Activated CD4-positive, CD25-positive, alpha-beta regulatory T cell treated with anti-CD3 and anti-CD28 coated beads, Interleukin-2, amount 50 U/mL, for 24 hours (primary cell): ENCODE data around the gene SHLD2.
A peak's percentile ranks its signal among the peaks of the same experiment; 100 is the strongest.
"Not testable (repeated sequence)": the region's sequence is repeated elsewhere in the genome, so short reads cannot be mapped to it uniquely, and the experiment has no call there.

Experiments used
- ATAC-seq, 2 donors: fragments of 150-1000 bp; cut with Tn5 transposase; one replicate each; pipeline ENCODE4 v1.10.0; 2021; ENCODE audit warnings: mild to moderate bottlenecking in 1 of 2, moderate library complexity in 1 of 2

The SHLD2 gene, protein sequence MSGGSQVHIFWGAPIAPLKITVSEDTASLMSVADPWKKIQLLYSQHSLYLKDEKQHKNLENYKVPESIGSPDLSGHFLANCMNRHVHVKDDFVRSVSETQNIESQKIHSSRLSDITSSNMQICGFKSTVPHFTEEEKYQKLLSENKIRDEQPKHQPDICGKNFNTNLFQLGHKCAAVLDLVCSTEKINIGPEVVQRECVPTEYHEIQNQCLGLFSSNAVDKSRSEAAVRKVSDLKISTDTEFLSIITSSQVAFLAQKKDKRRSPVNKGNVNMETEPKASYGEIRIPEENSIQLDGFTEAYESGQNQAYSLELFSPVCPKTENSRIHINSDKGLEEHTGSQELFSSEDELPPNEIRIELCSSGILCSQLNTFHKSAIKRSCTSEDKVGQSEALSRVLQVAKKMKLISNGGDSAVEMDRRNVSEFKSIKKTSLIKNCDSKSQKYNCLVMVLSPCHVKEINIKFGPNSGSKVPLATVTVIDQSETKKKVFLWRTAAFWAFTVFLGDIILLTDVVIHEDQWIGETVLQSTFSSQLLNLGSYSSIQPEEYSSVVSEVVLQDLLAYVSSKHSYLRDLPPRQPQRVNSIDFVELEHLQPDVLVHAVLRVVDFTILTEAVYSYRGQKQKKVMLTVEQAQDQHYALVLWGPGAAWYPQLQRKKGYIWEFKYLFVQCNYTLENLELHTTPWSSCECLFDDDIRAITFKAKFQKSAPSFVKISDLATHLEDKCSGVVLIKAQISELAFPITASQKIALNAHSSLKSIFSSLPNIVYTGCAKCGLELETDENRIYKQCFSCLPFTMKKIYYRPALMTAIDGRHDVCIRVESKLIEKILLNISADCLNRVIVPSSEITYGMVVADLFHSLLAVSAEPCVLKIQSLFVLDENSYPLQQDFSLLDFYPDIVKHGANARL

DNA sequence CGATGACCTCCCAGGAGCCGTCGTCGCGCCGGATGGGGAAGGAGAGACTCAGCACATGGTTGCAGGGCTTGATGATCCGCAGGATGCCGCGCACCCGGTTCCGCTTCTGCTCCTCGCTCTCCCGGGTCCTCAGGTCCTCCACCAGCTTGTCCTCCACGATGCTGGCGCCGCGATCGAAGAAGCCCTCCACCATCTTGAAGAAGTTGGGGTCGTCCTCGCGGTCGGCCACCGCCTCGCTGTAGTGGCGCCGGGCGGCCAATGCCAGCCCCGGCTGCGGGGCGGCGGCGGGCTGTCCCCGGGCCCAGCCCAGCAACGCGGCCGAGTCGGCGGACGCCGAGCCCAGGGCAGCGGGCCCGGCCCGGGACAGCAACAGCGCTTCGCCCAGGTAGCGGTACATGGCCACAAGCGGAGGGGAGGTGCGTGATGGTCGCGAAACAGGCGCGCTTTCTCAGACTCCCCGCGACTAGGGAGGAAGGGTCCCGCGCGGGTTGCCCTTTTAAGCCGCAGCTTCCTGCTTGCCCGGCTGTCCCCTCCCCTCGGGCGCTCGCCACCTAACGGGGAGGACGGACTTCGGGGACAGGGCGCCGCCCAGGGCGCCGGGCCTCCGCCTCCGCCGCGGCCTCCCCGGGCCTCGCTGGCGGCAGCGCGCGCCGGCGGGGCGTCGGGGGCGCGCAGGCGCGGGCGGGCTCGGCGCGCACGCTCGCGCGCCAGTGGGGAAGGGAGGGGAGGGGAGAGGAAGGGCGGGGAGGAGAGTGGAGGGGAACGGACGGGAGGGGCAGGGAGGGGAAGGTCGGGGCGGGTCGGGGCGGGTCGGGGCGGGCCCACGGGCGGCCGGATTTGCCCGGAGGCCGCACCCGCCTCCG is at the start of gene SHLD2, which contains the start of gene GLUD1:
Gene SHLD2 (plus strand): TSS at position 834 of the 863 bp plus-strand sequence. CDS start 56,149 bp downstream, outside the sequence.
Gene GLUD1 (minus strand): TSS at position 471 of the 863 bp plus-strand sequence. CDS start 74 bp downstream, at position 397.
- peak; percentile 72 to 76 for ATAC-seq

DNA sequence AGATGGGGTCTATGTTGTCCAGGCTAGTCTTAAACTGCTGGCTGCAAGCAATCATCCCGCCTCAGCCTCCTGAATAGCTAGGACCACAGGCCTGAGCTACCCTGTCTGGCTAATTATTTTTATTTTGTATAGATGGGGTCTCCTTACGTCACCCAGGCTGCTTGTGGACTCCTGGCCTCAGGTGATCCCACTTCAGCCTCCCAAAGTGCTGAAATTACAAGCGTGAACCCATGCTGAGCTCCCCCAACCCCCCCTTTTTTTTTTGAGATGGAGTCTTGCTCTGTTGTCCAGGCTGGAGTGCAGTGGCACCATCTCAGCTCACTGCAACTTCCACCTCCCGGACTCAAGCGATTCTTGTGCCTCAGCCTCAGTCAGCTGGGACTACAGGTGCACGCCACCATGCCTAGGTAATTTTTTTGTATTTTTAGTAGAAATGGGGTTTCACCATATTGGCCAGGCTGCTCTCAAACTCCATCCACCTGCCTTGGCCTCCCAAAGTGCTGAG is 49.5 kb upstream of the SHLD2 start:
- ATAC-seq = no peak

DNA sequence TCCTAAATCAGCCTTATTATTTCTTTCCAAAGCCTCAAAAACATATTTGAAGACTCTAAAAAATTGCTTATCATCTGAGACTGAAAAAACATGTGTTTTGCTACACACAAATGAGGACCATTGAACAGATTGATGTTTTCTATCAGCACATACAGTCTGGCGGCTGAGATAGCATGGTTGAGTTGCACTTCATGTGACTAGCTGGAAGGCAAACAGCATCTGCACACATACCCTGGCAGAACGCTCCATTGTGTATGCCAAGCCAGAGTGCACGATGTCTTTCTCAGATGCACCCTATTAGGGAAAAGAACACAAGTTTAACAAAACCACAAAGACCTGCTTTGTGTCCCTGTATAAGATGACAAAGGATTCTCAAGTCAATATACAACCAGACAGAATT is 41.9 kb upstream of the SHLD2 start:
- no peak for ATAC-seq

DNA sequence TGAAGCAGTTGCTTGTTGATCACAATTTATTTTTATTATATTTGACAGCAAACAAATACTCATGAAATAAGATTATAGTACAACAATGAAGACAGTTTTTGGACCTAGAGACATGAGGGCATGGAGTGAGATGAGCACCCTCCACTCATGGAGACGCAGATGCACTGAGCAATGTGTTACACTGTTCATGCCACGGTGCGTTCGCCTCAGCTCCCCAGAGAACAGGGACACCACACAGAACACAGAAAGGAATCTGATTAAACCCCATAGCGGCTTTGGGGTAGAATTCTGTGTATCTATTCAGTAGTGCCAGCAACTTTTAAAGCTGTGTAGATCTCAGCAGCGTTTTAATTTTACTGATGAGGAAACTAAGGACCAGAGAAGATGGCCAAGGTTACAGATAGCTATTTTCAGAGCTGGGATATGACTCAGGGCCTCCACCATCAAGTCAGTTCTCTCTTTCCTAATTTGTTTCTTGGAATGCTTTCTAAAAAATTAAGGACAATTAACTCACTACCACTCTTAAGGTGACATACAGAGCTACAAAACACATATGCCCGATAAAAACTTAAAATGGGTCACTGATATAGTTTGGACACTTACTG is 41.3 kb upstream of the SHLD2 start:
- no peak for ATAC-seq

DNA sequence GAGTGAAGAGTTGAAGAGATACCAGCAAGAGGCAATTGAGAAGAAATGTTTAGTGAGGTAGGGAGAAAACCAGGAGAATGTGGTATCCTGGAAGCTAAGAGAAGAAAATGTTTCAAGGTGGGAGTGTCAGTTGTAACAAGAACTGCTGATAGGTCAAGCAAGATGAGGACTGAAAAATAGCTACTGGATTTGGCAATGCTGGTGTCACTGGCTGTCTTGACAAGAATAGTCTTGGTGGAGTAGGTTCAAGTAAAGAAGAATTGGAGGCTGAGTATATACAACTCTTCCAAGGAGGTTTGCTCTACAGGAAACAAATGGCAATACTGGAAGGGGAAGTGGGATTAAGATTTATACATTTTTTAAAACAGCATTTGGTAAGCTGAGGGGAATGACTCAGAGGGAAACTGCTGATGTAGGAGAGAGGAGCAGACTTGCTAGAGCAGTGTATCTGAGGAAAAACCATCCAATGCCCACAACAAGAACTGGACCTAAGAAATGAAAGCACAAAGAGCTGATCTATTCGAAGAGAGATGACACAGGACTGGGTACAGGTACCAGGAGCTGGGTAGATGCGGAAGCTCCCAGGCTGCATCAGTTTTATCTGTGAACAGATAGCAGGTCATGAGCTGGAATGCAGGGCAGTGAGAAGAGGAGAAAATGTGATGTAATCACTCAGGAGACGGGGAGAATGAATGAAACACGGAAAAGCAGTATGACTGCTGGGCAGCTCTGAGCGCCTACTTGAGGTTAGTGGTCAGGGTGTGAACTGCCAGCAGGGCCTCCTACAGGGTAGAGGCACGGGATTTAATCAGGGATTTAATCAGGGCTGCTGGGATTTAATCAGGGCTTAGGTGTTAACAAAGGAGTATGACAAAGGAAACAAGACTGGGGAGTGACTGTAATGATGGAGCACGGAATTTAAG is 40.4 kb upstream of the SHLD2 start:
- peak in 1 of 2 donors; percentile 41 for ATAC-seq

DNA sequence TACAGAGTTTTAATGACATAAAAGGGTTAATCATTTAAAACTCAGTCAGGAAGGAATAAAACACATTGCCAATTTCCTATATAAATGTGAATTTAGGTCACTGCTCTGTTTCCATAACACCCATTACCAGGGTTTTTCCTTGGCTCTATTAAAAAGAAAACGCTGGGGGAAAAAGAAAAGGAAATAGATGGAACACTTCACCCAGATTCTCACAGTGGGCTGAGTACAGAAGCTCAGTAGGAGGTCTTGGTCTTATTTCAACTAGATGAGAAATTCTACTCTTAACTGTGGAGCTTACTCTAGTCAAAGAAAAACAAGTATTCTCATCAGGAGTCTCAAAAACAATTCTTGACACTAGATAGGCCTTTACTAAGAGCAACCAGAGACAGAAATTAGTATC is 36.8 kb upstream of the SHLD2 start:
- ATAC-seq = no peak

DNA sequence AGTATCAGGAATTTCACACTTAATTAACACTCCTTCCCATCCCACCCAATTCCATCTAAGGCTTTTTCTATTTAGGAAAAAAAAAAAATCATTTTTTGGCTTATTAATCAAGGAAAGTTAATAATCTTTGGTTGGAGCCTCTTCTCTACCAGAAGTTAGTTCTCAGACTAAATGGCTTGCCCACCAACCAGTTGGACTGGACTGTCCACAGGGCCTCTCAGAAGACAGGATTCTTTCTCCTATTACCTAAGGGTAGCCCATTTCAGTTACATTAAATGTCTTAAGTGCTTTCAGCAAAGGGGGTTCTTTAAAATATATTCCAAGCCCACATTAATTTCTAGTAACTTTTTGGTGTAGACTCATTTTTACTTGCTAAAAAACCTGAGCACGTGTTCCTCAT is 35.6 kb upstream of the SHLD2 start:
- no peak for ATAC-seq

DNA sequence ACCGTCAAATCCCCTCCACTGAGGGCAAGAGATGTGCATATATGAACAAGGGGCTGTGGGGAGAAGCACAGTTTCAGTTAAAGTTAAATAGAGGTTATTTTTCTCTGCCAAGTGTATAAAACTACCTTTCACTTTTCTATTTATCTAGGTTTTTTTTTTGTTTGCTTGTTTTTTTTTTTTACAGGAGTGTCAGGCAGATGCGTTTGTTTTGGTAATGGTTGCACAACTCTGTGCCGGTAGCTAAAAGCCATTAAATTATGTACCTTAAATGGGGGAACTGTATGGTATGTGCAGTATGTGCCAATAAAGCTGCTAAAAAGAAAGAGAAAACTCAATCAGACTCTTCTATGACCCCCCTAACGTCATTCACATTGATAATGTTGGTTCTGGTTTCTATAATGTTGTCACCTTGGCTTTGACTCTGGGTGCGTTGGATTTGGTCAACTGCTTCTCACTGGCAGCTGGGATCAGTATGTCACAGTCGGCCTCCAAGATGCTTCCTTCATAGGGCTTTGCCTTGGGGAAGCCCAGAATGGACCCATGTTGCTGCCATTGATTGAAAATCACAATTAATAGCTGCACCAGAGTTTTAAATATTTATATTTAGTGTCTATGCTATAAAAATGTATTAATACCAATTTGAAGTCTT is 34.6 kb upstream of the SHLD2 start:
- no peak for ATAC-seq

DNA sequence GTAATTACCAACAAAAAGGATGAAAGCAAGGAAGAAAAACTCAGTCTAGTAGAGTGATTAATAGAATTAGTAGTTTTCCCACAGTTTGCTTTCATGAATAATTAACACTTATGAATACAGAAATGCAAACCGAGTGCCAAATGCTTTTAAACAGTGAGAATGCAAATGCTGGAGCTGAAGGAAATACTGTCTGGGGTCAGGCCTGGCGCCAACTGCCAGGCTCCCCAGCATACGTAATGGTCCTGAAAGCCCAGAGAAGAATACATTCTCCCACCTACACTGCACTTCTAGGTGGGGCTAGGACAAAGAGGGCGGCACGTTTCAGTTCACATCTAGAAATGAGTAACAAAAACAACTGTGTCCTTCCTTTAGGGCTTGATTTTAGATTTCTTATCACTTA is 30.4 kb upstream of the SHLD2 start:
- ATAC-seq = no peak

DNA sequence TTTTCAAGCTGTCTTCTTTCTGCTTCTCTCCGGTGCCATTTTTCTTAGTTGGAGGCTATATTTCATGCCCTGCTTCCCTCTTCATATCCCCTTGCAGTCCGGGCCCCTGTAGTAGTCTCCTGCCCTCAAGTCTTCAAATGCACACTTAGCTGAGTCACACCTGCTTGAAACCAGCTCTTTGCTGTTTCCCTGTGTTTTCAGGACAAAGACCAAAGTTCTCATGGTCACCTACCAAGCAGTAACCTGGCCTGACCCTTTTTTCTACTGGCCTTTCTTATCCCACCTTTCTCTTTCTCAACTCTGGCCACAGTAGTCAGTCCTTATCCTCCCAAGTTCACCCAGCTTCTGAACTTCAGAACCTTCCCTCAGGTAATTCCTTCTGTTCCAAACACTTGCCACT is 28.8 kb upstream of the SHLD2 start:
- no peak for ATAC-seq

DNA sequence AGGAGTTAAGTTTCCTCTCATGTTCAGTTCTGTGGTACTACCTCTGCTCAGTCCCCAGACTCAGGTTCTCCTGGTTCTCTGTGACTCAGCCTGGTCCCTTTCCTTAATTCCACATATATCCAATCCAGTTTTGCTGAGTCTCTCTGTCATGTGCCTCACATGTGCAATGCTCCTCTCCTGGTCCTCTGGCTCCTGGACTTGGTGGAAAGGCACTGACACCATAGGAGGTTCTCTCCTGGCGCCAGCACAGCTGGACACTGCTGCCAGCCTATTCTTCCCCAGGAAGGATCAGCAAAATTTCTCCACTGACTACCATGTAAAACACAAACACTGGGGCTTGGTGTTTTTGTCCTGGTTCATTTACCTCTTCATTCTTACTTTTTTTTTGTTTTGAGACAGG is 28.1 kb upstream of the SHLD2 start:
- no peak for ATAC-seq

DNA sequence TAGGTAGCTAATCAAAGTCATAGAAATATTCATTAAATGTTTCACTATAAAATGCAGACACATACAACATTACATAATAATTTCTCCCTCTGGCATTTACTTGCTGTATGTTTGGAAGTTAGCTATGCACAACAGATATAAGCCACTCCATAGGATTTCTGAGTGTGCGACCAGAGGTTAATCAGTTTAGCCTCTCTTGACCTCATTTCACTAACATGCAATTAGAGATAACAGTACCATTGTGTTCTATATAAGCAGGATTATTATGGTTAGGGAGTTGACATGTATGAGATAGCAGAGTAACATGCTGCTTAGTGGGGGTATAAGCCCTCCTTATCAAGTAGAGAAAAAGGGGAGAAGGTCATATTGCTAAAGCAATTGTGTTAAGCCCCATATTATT is 26.7 kb upstream of the SHLD2 start:
- ATAC-seq = no peak

DNA sequence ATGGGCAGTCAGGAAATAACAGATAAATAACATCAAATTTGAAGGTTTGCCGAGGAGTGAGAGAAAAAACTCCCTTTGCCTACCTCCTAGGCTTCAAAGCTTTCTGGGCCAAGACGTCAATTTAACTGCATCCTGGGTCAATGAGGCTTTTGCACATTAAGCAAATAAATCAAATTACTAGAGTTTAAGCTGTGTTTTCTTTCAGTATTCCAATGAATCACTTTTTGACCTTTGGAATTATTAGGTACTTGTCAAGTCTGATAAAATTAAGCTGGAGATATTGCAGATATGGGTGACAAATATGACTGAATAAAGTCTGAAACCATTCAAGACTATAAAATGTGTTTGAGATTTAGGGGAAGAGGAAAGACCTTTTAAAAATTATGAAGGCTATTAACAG is 22.6 kb upstream of the SHLD2 start:
- ATAC-seq = no peak

DNA sequence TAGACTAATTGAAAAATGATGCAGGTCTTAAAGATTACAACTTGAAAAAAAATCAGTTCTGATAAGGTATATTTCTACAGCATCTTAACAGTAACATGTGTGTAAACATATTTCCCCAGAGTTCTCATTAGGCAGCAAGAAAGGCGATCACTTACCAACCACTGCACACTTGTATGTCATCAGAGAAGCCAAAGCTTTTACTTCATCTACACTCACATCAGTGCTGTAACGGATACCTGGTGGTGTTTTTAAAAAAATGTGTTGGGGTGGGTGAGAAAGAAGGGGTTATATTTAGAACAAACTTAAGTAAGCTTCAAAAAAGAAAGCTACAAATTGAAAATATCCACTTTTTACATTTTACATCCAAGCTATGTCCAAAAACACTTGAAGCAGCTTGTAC is 18.6 kb upstream of the SHLD2 start:
- ATAC-seq = not testable (repeated sequence)

DNA sequence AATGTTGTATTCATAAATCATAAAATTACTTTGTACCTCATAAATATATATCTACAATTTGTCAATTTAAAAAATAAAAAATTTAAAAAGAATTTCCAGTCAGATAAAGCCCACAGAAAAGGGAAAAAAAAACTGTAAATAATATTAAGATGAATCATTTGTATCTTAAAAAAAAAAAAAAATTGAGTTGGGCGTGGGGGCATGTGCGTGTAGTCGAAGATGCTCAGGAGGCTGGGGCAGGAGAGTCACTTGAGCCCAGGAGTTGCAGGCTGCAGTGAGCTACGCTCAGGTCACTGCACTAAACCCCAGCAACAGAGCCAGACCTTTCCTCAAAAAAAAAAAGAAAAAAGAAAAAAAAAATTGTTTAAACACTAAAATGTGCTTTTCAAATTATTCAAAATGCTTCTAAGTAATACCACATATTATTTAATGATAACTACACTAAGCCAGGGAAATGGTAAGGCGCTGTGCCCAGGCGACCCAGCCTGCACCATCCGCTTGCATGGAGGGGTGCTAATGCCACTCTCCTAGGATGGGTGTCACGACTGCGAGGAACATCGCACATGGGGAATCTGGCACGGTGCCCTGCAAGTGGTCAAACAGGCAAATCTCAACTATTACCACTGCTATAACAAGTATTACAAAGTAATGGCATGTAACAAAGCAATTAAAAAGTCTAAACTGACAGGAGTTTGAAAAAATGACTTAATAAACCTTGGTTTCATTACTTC is 15.7 kb upstream of the SHLD2 start:
- no peak for ATAC-seq

DNA sequence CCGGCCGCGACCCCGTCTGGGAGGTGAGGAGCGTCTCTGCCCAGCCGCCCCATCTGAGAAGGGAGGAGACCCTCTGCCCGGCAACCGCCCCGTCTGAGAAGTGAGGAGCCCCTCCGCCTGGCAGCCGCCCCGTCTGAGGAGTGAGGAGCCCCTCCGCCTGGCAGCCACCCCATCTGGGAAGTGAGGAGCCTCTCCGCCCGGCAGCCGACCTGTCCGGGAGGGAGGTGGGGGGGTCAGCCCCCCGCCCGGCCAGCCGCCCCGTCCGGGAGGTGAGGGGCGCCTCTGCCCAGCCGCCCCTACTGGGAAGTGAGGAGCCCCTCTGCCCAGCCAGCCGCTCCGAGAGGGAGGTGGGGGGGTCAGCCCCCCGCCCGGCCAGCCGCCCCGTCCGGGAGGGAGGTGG is 14.4 kb upstream of the SHLD2 start:
- ATAC-seq = not testable (repeated sequence)

DNA sequence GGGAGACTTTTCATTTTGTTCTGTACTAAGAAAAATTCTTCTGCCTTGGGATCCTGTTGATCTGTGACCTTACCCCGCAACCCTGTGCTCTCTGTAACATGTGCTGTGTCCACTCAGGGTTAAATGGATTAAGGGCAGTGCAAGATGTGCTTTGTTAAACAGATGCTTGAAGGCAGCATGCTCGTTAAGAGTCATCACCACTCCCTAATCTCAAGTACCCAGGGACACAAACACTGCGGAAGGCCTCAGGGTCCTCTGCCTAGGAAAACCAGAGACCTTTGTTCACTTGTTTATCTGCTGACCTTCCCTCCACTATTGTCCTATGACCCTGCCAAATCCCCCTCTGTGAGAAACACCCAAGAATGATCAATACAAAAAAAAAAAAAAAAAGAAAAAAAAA is 13.4 kb upstream of the SHLD2 start:
- ATAC-seq = not testable (repeated sequence)

DNA sequence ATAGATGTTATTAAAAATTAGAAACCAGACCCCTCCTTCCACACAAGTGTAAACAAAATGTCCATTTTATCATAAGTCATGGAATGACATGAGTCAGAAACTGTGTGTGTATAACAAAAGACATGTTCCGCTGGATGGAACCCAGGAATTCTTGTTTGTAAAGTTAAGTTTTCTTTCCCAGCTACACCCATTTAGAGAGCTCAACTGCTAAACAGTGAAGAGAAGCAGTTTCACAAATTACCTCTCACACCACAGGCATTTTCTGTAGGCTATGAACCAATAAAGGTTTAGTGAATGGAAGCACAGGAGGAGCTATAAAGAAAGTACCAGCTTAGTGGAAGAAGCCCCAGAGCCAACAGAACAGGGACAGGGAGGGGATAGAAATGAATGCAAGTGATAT is 12.8 kb upstream of the SHLD2 start:
- not testable (repeated sequence) for ATAC-seq

DNA sequence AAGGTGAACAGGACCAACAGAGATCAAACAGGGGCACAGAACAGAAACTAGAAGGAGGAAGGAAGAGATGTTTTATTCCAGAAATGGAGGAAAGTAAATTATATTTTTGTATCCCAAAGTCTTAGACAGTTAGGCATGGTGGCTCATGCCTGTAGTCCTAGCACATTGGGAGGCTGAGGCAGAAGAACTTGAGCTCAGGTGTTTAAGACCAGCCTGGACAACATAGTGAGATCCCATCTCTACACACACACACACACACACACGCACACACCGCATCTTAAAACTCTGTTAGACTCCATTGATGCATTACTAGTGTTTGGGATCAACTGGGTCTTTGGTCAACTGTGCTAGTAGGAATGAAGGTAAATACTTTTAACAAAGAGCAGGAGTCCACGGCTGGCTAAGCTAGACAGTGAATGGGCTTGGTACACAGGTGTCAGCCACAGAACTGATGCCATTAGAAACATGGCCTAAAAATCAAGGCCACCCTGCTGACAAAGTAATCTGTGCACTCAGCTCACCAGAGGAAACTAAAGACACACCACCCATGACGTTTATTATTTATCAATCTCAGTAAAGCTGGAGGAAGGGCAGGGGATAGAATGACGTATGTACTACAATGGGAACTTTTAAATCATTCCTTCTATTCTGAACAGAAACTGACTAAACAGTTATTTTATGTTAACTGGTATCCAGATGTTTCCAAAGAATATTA is 11.3 kb upstream of the SHLD2 start:
- peak; percentile 64 to 68 for ATAC-seq
